ENCODE results near the gene ADAMTSL5.

- TF ChIP-seq, protein P1, sequence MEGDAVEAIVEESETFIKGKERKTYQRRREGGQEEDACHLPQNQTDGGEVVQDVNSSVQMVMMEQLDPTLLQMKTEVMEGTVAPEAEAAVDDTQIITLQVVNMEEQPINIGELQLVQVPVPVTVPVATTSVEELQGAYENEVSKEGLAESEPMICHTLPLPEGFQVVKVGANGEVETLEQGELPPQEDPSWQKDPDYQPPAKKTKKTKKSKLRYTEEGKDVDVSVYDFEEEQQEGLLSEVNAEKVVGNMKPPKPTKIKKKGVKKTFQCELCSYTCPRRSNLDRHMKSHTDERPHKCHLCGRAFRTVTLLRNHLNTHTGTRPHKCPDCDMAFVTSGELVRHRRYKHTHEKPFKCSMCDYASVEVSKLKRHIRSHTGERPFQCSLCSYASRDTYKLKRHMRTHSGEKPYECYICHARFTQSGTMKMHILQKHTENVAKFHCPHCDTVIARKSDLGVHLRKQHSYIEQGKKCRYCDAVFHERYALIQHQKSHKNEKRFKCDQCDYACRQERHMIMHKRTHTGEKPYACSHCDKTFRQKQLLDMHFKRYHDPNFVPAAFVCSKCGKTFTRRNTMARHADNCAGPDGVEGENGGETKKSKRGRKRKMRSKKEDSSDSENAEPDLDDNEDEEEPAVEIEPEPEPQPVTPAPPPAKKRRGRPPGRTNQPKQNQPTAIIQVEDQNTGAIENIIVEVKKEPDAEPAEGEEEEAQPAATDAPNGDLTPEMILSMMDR (IDR thresholded peaks at IDR 0.05) = no peak
- TF ChIP-seq, protein P2, sequence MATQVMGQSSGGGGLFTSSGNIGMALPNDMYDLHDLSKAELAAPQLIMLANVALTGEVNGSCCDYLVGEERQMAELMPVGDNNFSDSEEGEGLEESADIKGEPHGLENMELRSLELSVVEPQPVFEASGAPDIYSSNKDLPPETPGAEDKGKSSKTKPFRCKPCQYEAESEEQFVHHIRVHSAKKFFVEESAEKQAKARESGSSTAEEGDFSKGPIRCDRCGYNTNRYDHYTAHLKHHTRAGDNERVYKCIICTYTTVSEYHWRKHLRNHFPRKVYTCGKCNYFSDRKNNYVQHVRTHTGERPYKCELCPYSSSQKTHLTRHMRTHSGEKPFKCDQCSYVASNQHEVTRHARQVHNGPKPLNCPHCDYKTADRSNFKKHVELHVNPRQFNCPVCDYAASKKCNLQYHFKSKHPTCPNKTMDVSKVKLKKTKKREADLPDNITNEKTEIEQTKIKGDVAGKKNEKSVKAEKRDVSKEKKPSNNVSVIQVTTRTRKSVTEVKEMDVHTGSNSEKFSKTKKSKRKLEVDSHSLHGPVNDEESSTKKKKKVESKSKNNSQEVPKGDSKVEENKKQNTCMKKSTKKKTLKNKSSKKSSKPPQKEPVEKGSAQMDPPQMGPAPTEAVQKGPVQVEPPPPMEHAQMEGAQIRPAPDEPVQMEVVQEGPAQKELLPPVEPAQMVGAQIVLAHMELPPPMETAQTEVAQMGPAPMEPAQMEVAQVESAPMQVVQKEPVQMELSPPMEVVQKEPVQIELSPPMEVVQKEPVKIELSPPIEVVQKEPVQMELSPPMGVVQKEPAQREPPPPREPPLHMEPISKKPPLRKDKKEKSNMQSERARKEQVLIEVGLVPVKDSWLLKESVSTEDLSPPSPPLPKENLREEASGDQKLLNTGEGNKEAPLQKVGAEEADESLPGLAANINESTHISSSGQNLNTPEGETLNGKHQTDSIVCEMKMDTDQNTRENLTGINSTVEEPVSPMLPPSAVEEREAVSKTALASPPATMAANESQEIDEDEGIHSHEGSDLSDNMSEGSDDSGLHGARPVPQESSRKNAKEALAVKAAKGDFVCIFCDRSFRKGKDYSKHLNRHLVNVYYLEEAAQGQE (IDR thresholded peaks at IDR 0.05; ENCODE audit: insufficient read depth in 1 of 2, low read depth in 2 of 2, low read length in 1 of 2) = no peak
- TF ChIP-seq POLR2AphosphoS5 (IDR thresholded peaks at IDR 0.05; ENCODE audit: low read depth, low read length) = no peak
Observed at GRCh38 chr19:1491114-1491848, 21.5 kb downstream of the ADAMTSL5 start, which contains the start of gene REEP6.

Measured in Panc1 (cell line).